DMS53 treated with DMSO at 0.1 percent for 48 hours (cell line): ENCODE results near the gene HEXB.

Source experiments
- DNase-seq: peaks from one replicate; lab custom pipeline; 2025; ENCODE audit not compliant: unreplicated experiment; lab: John Stamatoyannopoulos, UW

Gene HEXB

DNA sequence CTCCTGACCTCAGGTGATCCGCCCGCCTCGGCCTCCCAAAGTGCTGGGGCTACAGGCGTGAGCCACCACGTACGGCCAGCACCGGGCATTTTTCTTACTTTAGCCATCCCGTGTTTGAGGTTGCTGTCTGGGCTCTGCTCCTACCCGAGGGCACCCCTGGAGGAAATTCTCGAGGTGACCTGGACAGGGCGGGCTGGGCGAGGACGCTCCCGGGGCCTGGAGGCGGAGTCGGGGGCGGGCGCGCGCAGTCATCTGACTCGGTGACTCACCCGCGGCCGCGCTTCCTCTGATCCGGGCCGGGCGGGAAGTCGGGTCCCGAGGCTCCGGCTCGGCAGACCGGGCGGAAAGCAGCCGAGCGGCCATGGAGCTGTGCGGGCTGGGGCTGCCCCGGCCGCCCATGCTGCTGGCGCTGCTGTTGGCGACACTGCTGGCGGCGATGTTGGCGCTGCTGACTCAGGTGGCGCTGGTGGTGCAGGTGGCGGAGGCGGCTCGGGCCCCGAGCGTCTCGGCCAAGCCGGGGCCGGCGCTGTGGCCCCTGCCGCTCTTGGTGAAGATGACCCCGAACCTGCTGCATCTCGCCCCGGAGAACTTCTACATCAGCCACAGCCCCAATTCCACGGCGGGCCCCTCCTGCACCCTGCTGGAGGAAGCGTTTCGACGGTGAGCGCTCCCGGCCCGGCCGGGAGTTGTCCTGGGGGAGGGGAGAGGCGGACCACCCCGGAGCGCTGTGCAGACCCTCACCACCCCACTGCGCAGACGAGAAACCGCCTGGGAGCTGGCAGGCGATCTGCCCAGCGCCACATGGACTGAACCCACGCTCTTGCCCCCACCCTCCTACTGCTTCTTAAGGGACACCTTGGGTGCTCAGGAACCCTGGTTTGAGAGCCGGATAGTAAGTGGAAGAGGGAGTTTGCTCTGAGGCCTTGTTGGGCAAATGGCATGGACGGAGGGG, at the start of gene HEXB:
Gene HEXB (plus strand): TSS at position 334 of the 952 bp plus-strand sequence. CDS start 28 bp downstream, at position 362.
- peak; percentile 72 for DNase-seq

DNA sequence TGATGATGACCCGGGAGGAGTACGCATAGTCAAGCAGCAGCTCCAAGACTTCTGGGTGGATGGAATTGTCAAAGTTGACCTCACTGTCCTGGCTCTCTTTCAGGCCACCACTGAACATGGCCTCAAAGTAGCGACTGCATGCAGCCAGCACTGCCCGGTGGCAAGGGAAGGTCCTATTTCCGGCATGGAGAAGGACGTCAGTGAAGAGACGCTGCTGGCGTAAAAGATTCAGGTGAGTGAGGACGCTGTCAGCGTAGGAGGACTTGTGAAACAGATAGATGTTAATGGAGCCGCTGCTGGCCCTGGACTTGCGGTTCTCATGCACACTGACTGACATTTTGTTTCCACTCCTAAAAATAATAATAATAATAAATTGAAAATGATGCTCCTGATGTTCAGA, 48.9 kb upstream of the HEXB start:
- no peak for DNase-seq

DNA sequence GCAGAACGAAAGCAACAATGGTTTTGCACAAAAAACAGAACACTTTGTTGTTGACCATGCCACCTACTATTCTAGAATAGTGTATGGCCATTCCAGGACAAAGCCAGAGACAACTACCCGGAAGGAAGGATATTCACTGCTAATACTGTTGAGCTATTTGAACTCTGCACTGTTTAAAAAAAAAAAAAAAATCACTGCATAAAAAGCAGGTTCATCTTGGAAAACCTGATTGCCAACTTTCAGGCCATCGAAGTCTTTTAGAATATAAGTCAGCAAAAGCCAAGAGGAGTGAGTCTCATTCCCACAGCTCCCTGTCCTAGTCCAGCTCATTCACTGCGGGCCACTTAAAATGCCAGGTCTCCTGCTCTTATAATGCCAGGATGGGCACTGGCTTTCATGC, 48.5 kb upstream of the HEXB start:
- peak; percentile 22 for DNase-seq

DNA sequence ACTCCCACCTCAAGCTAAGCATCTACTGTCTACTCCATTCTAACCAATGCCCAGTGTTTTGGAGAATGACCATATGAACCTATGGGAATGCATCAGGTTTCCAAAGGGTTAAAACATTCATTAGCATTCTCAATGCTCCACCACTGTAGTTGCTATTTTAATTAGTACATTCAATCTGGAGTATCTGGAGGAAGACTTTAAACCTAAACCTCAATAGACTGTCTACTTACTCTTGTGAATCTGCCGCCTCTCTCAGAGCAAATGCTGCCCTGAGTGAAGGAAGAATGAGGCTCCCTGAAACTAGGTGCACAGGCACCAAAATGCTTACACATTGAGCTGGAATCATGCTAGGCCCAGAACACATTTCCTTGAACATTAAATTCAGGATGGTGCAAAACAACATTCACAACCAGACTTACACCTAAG, 46.5 kb upstream of the HEXB start:
- DNase-seq: no peak

DNA sequence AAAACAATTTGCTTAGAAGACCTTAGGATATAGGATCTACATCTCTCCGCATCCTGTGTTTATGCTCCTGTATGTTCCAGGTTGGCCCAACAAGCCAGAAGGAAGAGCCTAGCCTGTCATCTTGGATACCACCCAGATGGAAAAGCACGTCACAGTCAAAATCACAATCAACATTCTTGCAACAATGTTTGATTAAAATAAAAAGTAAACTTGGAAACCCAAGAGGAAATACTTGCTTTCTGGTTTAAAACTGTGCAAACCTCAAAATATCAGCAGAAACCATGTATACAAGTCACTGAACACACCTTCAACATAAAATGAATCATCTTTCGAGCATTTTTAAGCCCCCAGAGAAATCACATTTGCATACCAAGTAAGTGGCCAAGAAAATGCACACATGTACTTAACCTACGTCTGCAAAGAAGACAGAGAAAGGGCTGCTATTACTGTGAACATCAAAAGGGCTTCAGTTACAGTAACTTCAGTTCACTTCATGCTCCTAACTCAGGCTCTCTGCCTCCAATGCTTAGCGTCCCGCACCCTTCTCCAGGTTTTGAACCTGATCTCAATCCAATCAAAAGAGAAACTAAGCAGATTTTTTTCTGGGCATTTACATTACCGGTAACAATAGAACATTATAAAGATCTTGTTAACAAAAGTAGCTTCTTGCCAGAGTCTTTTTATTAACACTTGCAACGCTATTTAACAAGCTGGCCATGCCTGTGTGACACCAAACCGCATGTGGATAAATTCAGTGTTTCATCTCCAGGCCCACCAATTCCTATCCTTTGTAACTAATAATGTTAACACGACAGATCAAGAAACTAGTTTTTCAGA, 45.8 kb upstream of the HEXB start:
- peak; percentile 17 for DNase-seq

DNA sequence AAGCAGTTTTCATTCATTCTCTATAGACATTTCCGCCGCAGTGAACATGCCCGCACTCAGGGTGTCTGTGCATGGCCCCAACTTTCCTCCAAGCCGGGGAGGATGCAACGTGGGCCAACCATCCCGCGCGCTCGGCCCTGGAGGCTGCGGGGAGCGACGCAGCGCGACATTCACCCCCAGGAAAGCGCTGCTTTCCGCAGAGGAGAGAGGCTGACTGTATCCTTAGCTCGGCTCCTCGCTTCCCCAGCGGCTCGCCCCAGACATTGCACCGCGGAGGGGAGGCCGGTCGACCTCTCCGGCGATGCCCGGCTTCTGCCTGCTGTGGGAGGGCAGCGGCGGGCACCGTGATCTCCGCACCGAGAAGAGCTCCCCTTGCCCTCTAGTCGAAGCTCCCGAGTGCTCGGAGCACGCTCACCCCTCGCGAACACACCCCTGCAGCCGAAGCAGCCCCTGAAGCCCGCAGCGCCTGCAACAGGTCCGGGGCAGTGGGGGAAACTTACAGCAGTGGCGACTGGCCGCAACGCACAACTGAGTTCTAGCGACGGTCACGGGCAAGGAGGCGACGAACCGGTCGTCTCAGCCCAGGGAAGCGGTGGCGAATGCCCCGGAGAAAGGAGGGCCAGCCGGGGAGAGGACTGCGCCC, 45.1 kb upstream of the HEXB start:
- peak; percentile 39 for DNase-seq

DNA sequence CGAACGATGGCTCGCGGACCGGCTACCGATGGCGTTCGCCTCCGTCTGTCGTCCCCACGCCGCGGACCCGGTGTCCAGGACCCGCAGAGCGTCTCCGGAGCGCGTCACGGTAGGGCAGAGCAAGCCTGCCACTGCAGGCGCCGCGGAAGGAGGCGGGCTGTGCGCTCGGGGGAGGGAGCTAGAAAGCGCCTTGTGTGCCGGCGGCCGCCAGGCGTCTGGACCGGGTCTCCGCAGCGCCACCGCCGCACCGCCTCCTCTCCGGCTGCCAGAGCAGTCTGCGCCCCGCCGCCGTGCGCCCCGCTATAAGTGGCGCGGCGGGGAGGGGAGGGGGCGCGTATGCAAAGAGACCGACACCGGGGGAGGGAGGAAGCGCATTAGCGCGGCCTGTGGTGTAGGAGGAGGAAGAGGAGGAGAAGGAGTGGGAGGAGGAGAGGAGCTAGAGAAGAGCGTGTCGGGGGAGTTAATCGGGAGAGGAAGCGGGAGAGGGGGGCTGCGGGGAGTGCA, 44.5 kb upstream of the HEXB start, which contains the start of gene ENC1:
Gene ENC1 (minus strand): TSS at position 279 of the 504 bp plus-strand sequence. CDS start 4,243 bp downstream, outside the sequence.
- DNase-seq: peak; percentile 85

DNA sequence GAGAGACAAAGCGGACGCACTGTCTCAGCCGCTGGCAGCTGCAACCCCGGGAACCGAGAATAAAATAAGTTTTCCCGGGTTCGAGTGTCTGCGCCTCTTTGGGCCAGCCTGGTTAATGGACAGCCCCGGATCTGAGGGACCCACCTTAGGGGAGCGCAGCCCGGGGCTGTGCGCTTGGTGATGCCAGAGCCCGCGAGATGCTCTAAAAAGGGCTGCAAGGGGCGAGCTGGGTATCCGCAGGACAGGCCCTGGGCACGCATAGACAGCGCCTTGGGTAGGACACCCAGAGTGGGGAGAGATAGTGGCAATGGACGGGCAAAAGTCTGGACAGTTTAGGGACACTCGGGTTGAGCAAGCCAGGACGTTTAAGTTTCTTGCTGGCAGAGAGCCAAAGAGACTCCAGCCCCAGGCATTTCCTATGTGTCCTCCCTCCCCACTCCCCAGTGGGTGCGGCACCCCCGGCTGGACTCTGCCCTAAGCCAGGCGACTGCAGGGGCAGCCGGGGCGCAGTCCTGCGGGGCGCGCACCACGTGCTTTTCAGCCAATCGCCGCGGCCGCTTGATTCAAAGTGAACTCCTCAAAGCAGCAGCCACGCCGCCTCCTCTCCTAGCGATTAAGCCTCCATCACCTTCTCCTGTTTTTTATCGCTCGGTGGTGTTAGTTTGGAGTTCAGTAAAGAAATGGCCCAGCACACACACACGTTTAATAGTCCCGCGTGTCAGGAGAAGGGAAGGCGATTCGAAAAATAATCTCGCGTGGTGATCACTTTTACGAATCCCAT, 43.9 kb upstream of the HEXB start:
- peak; percentile 82 for DNase-seq

DNA sequence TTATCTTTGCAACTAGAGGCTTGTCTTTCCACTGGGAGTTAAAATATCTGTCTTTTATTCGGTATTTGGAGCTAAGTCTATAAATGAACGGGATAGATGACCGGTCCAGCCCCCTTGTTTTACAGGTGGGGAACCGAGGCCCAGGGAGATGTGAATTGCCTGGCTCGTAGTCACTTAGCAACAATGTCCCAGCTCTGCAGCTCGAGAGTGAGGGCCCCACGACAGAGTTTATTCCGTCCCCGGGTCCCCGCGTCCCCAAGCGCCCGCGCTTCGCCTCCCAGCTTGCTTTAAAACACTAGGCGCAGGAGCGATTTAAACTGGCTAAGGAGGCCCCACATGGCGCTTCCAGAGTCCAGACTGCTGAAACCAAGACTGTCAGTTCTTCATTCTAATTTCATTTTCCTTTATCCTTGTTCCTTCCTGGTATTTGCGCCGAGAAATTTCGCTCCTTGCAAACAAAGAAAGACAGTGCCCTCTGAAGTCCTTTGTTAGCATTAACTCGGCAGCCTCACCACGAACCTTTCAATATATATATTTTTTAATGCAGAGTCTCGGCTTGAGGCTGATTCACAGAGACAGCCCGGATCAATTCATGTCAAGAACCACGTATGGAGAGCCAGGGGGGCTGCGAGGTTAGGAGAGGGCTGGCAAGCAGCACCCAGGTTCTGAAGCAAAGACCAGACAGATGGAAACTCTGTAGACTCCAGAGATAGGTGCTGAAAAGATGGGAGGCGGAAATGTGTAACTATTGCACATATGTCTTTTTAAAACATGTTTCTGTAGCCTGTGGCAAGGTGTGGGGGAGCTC, 43.1 kb upstream of the HEXB start:
- DNase-seq: peak; percentile 80

DNA sequence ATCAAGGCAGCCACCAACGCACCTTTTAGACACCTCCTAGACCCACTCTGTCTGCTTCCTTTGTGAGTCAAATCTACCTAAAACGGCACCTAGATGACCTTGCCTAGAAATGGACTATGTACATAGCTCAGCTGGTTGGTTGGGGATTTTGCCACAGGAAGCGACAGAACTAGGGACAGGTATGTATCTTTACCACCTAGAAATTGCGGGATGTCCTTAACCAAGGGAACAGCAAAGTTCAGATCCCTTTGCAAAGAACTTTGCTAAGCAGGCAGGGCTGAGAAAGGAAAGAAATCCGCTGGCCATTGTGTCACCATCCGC, 42.5 kb upstream of the HEXB start:
- DNase-seq: no peak

DNA sequence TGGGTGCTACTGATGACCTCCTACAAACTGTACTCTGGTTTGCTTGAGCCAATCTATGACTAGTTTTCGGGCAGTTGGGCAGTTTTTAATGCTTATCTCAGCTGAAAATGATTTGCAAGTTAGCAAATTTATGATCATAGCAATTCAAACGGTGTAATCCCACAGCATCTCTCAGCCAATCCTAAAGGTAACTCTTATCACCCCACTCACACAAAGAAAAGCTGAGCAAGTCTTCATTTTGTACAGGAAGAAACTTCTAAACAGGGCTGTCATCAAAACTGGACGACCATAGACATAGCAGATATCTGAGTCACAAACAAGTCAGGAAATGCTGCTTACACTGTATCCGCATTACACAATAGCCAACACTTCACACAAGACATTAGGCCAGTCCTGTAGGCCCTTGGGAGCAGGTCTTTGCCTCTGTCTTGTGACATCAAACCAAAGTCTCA, 41.9 kb upstream of the HEXB start:
- peak; percentile 15 for DNase-seq

DNA sequence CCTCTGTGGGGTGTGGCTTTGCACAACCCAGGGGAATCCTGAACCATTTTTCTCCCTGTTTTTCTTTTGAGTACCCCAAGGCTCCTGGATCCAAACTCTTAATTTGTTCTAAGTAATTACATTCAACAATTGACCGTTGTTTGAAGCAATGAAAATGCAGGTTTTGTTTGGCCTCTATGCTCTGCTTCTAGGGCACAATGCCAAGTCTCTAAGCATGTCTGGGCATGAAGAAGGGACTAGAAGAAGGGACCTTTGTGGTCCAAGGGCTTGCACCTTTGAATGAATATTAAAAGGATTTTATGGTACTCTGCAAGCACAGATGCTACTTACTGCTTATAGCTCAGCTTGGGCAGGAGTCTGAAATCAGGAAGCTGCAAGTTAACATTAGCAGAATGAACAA, 37.9 kb upstream of the HEXB start:
- no peak for DNase-seq

DNA sequence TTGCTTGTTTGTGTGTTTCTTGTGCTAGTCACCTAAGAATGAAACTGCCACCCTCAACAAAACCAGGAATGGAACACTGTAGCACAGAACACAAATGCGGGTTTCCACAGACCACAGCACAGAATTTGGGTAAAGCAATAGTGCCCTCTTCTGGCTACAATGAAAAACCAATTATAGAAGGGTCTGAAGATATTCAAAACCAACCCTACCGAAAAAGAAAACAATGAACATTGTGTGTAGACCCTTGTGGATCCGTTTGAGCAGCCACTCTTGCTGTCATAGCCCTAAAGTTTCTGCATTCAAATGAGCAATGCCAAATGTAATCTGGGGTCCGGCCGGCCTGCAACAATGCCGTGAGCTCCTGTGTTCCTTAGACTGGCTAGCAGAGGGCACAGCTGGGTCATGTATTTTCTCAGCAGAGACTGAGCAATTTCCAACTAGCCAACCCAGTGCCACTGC, 36.2 kb upstream of the HEXB start:
- DNase-seq: peak; percentile 63

DNA sequence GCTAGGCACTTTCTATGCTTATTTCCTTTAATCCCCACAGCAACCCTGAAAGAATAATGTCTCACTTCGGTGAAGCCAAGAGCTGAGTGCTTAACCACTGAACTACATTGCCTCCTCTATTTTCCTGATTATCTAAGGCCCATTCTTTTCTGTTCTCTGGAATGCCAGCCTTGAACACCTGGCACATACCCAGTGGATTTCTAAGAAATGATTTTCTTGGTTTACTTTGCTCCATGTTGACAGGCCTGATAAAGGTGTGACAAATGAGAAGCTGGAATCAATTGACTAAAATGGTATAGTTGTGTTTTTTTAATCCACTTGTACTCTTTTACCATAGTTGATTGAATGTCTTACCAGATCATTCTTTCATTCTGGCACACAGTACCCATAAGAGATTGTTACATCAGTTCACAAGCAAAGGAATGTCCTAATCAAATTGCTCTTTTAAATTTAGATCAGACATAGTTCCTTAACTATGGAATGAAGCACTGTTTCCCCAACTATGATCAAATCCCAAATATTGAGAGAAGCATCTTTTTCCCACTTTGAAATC, 35.5 kb upstream of the HEXB start:
- no peak for DNase-seq

DNA sequence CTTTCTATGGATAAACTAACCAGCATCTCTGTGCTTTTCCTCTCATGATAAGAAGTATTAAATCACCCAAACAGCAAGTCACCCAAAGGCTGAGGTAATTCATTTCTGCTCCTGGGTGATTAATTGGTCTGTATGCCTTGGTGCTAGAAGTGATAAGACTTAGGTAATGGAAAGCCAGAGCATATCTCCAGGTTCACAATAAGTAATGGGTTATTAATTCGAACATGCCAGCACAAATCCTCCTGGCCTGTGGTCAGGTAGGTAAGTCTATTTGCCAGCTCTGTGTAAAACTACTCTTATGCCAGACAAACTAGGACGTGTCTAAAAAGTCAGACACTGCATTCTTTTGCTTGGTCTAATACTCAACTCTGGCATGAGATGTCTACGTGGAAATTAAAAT, 33.3 kb upstream of the HEXB start:
- no peak for DNase-seq

DNA sequence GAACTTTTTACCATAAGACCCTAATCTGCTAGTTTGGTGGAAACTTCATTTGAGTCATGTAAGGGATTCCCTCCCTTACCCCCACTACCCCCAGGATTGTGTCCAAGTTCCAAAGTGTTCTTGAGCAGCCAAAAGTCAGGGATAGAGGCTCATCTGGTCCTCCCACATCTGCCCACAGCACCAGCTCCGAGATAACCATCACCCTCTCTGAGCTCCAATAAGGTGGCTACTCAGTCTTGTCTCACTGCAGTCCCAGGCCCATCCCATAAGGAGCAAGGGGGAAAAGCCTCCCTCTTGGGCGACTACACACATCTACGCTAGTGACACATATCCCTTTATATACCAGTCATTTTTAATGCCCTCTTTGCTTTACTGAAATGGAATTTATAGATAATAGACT, 32.5 kb upstream of the HEXB start:
- no peak for DNase-seq

DNA sequence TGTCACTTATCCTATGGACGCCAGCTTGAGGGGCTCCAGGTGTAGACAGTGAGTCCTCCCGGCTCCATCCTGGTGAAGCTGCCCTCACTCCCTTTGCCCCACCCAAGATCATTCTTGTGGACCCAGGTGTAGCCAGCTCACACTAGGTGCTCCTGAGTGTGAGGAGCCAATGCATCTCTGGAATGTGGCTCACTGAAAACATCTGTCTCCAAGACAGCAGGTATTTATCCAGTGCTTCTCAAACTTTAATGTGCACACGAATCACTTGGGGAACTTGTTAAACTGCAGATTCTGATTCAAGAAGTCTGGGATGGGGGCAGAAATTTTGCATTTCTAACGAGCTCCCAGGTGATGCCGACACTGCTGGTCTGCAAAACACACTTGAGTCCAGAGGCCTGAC, 31.0 kb upstream of the HEXB start:
- no peak for DNase-seq

DNA sequence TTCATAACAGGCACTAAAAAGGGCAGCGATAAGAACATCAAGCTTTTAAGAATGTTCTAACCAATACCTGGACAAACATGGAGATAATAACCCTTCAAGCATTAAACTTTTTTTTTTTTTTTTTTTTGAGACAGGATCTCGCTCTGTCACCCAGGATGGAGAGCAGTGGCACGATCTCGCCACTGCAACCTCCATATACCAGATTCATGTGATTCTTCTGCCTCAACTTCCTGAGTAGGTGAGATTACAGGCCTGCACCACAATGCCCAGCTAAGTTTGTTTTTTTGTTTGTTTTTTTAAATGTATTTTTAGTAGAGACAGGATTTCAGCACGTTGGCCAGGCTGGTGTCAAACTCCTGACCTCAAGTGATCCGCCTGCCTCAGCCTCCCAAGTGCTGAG, 29.8 kb upstream of the HEXB start:
- no peak for DNase-seq

DNA sequence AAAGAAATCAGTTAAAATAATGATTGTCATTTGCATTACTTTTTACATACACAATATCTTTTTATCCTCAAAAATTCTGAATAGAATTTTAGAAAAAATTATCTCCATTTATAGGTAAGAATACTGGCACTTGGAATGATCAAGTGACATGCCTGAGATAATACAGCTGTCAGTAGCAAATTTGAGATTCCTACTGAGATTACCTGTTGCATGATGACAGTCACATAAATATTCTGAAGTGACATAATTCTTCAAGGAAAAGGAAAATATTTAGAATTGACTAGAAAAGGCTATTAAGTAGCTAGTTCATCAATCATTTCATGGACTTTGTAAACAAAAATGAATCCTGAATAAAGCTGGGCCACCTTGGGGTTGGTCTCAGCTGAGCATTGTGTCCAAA, 29.3 kb upstream of the HEXB start:
- no peak for DNase-seq
